PC-3 (cell line): ENCODE measurements around the gene DAB1. TPM values are rescaled to one million over a fixed set of nuclear protein-coding genes. Genes with fewer than 3 reads are reported as not detected.

Experiments
- ATAC-seq: fragments of 200-7000 bp; cut with Tn5 transposase; 2 replicates; pipeline ENCODE4 v1.9.1; 2020; ENCODE audit warnings: mild to moderate bottlenecking, moderate library complexity
- BruUV-seq: library from RNA; stranded (reverse); fragments of 400-500 nt; replicated peaks from 2 replicates; lab custom pipeline; 2021; lab: Mats Ljungman, UMichigan
- CTCF ChIA-PET: fragments of 300-600 bp; sonication (Branson Sonifier 250); formaldehyde crosslinking; loops from one replicate; lab custom pipeline; 2022; ENCODE audit warnings: antibody characterized with exemption; lab: Charles Lee
- POLR2A ChIA-PET: fragments of 300-600 bp; sonication (Branson Sonifier 250); formaldehyde crosslinking; loops from one replicate; lab custom pipeline; 2022; ENCODE audit warnings: antibody characterized with exemption; ENCODE audit not compliant: unreplicated experiment; lab: Charles Lee
- DNase-seq: peaks from one replicate; pipeline ENCODE4 v3.0.0-alpha.2; 2015
- H2AFZ ChIP-seq: fragments of 300-600 bp; sonication (generic); 2 replicates; pipeline ENCODE4 v1.6.0; 2016; ENCODE audit warnings: antibody characterized with exemption, low read length
- H3F3A ChIP-seq: fragments of 300-600 bp; sonication (generic); one replicate; pipeline ENCODE4 v1.6.0; 2017; ENCODE audit warnings: antibody characterized with exemption, low read length, control low read depth, mild to moderate bottlenecking; ENCODE audit not compliant: unreplicated experiment
- H3K27ac ChIP-seq: fragments of 300-600 bp; sonication (generic); 2 replicates; pipeline ENCODE4 v1.5.1; 2016; ENCODE audit warnings: mild to moderate bottlenecking, low read length
- H3K27me3 ChIP-seq: fragments of 300-600 bp; sonication (generic); 2 replicates; pipeline ENCODE4 v1.6.1; 2016; ENCODE audit warnings: low read length, mixed read lengths
- H3K36me3 ChIP-seq: fragments of 300-600 bp; sonication (generic); 2 replicates; pipeline ENCODE4 v1.6.1; 2016; ENCODE audit warnings: low read depth, mixed run types, low read length, mixed read lengths
- H3K4me1 ChIP-seq: fragments of 300-600 bp; sonication (generic); 2 replicates; pipeline ENCODE4 v1.5.1; 2016; ENCODE audit warnings: low read length; ENCODE audit not compliant: insufficient read depth
- H3K4me2 ChIP-seq: fragments of 300-600 bp; sonication (generic); 2 replicates; pipeline ENCODE4 v1.6.0; 2016; ENCODE audit warnings: low read length
- H3K4me3 ChIP-seq: fragments of 300-600 bp; sonication (generic); 2 replicates; pipeline ENCODE4 v1.5.1; 2016; ENCODE audit warnings: mild to moderate bottlenecking, low read length, mixed read lengths
- H3K79me2 ChIP-seq: fragments of 300-600 bp; sonication (generic); 2 replicates; pipeline ENCODE4 v1.6.1; 2017; ENCODE audit warnings: low read length, mixed read lengths
- H3K9ac ChIP-seq: fragments of 300-600 bp; sonication (generic); 2 replicates; pipeline ENCODE4 v1.6.0; 2016; ENCODE audit warnings: mild to moderate bottlenecking, low read length
- H3K9me2 ChIP-seq: fragments of 300-600 bp; sonication (generic); replicated peaks from 2 replicates; pipeline ENCODE4 v1.6.1; 2016; ENCODE audit warnings: mixed run types, low read length, mixed read lengths
- H3K9me3 ChIP-seq: fragments of 300-600 bp; sonication (generic); 2 replicates; pipeline ENCODE4 v1.6.1; 2016; ENCODE audit warnings: low read length, mixed read lengths
- H4K20me1 ChIP-seq: fragments of 300-600 bp; sonication (generic); 2 replicates; pipeline ENCODE4 v1.6.1; 2016; ENCODE audit warnings: low read length, mixed read lengths
- CTCF ChIP-seq: fragments of 300-600 bp; sonication (generic); conservative IDR thresholded peaks from 2 replicates; pipeline ENCODE4 v1.5.1; 2017; ENCODE audit warnings: antibody characterized with exemption, low read depth, mild to moderate bottlenecking, low read length
- EZH2 ChIP-seq: fragments of 300-600 bp; sonication (generic); IDR thresholded peaks from one replicate; pipeline ENCODE4 v1.6.1; 2017; ENCODE audit warnings: antibody characterized with exemption, mild to moderate bottlenecking, low read length; ENCODE audit not compliant: unreplicated experiment
- EZH2phosphoT487 ChIP-seq: fragments of 300-600 bp; sonication (generic); IDR thresholded peaks from 2 replicates; pipeline ENCODE4 v1.6.1; 2018; ENCODE audit warnings: mild to moderate bottlenecking, antibody characterized with exemption, low read length, borderline replicate concordance
- intact Hi-C: fragments of 100-400 bp; cut with micrococcal nuclease; formaldehyde crosslinking; loops from 2 replicates; pipeline ENCODE4 v1.9.0; 2023
- total RNA-seq: library from RNA; depleted of rRNA; stranded (reverse); fragments of >200 nt; gene quantifications from 2 replicates; pipeline ENCODE4 v1.2.3, GENCODE V29; 2014

The DAB1 gene
- total RNA-seq, 1 experiment from 2014 or later: not detected

DNA sequence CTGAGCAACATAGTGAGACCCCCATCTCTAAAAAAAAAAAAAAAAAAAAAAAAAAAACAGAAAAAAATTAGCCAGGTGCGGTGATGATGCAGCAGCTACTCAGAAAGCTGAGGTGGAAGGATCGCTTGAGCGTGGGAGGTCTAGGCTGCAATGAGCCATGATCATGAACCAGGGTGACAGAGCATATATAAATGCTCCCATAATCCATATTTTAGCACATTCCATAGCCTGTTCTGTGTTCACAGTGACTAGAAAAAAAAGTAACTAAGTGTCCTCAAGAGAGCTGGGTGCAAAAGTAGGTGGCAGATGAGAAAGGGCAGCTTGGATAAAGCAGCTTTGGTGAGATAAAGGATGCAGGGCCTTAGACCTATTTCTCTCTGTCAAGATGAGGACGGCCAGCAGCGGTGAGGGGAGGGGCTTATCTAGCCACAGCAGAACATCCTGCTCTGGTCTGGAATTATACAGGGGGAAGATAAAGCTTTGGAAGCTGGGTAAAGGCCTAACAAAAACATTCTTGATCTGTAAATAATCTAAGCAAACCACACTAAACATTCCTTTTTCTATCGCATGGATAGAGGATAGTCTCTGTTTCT, 205.3 kb downstream of the DAB1 start:
- H3K4me2 ChIP-seq: no peak overlapping the region
- POLR2A ChIA-PET: no interaction called here
- CTCF ChIA-PET: no interaction called here

GRCh38 chr1:57217905-57218304, 206.0 kb downstream of the DAB1 start:
- Histone ChIP-seq H4K20me1 (no peaks in the 10 kb centered on the region), H3F3A (no peaks in the 10 kb centered on the region), H3K4me3 (no peak overlapping the region), H3K4me2 (no peak overlapping the region), H3K27ac (no peak overlapping the region), H3K9me3 (no peaks in the 10 kb centered on the region), H3K9ac (no peak overlapping the region), H3K27me3 (no peaks in the 10 kb centered on the region), H3K79me2 (no peaks in the 10 kb centered on the region), H3K4me1 (no peaks in the 10 kb centered on the region), H3K9me2 (no peaks in the 10 kb centered on the region), H3K36me3 (no peaks in the 10 kb centered on the region), H2AFZ (no peak overlapping the region)
- TF ChIP-seq EZH2 (no peak), CTCF (no peak), EZH2phosphoT487 (no peak)
- BruUV-seq: no TSS peak
- ATAC-seq (no peak), DNase-seq (no peak)
- intact Hi-C loops: no loop called here
- CTCF ChIA-PET: no interaction called here
- POLR2A ChIA-PET: no interaction called here

More for the DNA sequence above, 205.3 kb downstream of the DAB1 start:
- intact Hi-C loops: no loop called here
- TF ChIP-seq EZH2: no peak
- TF ChIP-seq CTCF: no peak
- TF ChIP-seq EZH2phosphoT487: no peak
- Histone ChIP-seq H3K79me2 (no peaks in the 10 kb centered on the region), H3F3A (no peaks in the 10 kb centered on the region), H3K9me3 (no peaks in the 10 kb centered on the region), H4K20me1 (no peaks in the 10 kb centered on the region), H3K4me1 (no peaks in the 10 kb centered on the region), H2AFZ (no peak overlapping the region), H3K9ac (no peak overlapping the region), H3K27ac (no peak overlapping the region), H3K4me3 (no peak overlapping the region), H3K9me2 (no peaks in the 10 kb centered on the region), H3K27me3 (no peaks in the 10 kb centered on the region), H3K36me3 (no peaks in the 10 kb centered on the region)
- BruUV-seq: no TSS peak
- ATAC-seq (no peak), DNase-seq (no peak)

DNA sequence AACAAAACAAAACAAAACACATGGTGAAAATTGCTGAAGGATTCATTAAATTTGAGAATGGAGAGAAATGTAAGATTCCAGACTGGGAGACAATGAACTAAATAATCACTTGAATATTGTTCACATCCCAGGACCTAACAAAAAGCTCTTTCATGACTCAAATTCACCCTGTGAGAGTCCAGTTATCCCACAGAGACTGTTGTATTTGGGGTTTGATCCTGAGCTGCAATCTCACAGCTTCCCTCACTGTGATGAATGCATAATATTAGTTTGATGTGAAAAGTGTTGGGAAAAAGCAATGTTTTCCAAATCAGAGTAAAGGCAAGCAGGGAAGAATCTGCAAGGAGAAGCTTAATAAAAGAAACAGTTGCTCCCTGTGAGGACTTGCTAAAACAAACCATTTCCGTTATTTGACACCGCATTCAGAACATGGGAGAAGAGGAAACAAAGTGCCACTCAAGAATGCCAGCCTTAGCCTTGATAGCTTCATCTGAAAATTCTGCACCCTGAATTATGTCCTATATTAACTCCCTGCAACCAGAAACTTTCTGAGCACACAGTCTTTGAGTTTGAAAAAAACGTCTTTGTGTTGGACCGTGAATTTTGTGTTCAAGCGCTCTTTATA, 208.8 kb downstream of the DAB1 start:
- Histone ChIP-seq H3K36me3 (no peaks in the 10 kb centered on the region), H3K4me2 (no peak overlapping the region), H3K4me1 (no peaks in the 10 kb centered on the region), H3K27ac (no peak overlapping the region), H4K20me1 (no peaks in the 10 kb centered on the region), H3F3A (no peaks in the 10 kb centered on the region), H3K9me2 (no peaks in the 10 kb centered on the region), H3K27me3 (no peaks in the 10 kb centered on the region), H3K9ac (no peak overlapping the region), H2AFZ (no peak overlapping the region), H3K79me2 (no peaks in the 10 kb centered on the region), H3K4me3 (no peak overlapping the region), H3K9me3 (no peaks in the 10 kb centered on the region)
- ATAC-seq: no peak
- BruUV-seq: no TSS peak
- DNase-seq: no peak
- intact Hi-C loops: no loop called here
- no peak for TF ChIP-seq CTCF
- no peak for TF ChIP-seq EZH2phosphoT487
- TF ChIP-seq EZH2: no peak
- POLR2A ChIA-PET: no interaction called here
- CTCF ChIA-PET: no interaction called here
